ENCODE measurements around the gene SCUBE1.

SCUBE1 gene

DNA sequence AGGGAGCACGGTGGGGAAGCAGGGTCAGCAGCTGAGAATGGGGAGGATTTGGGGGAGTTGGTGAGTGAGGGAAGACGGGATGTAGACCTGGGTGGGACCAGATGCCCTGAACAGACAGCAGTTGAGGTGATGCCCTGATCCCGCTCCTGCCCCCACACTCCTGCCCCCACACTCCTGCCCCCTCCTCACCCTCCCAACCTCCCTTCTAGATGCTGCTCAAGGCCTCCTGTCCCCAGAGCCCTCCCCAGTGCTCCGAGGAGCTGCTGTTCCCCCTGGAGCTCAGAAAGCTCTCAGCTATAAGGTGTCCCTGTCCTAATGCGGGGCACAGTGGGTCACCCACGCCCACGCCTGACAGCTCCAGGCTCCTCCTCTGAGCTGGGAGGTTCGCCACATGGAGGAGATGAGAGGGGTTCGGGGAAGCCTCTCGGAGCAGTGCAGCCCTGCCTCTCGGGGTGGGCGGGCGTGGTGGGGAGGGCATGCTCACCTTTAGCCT is 131.2 kb downstream of the SCUBE1 start:
- in situ Hi-C loops (cut with MboI; ENCODE audit: low pct_unique_long_range_greater_than_20kb, low sequenced_read_pairs) = no loop called here

DNA sequence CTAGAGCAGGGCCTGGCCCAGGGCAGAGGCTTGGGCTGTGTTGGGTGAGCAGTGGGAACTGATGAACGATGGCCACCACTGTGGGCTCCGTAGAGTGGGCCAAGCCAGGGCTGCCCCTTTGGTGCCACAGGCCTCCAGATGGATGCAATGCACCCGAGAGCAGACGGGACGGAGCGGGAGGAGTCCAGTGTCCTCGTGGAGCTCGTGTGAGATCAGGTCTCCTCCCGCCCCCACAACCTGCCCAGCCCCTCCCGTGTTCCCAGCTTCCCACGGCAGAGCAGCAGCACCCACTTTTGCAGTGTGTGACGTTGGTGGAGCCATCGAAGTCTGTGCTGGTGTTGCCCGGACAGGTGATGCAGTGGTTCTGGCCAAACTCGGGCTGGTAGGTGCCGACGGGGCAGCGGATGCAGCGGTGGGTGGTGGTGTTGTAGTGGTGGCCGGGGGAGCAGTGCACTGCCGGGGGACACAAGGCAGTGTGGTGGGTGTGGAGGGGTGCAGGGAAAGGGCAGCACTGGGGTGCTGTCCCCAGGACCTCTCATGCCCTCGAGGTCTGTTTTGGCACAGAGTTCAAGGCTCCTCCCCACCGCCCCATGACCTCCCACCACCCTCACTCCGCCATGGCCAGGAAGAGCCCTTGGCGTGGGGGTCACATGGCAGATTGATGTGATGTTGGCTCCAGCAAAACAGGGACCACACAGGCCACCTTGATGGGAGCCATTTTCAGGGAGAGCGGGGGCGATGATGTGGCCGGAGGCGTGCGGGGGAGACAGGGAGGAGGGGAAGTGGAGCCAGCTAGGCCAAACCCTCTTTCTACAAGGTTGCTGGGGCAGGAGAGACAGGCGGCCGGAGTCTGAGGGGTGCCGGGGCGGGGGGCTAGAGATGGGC is 132.3 kb downstream of the SCUBE1 start:
- in situ Hi-C loops (cut with MboI; ENCODE audit: low pct_unique_long_range_greater_than_20kb, low sequenced_read_pairs) = no loop called here
- no peak for DNase-seq

More for the DNA sequence above, 131.2 kb downstream of the SCUBE1 start:
- DNase-seq = no peak

DNA sequence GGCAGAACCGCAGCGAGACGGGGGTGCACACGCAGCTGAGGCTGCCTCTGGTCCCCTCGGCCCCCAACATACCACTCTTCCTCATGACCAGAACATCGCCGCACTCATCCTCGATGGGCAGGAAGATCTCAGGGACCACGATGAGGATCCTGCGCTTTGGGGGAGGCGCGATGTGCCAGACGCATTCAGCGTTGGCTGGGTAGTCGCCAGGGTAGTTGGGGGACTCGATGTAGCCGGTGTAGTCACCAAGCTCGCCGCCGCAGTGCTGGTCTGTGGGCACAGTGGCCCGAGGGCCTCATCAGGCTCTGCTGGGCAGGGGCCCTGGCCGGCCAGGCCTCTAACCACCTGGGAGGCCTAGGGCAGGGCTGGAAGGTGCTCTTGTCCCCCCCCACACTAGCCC is 133.2 kb downstream of the SCUBE1 start:
- in situ Hi-C loops (cut with MboI; ENCODE audit: low pct_unique_long_range_greater_than_20kb, low sequenced_read_pairs) = no loop called here
- no peak for DNase-seq

GRCh38 chr22:43209523-43209890 is 133.7 kb downstream of the SCUBE1 start:
- in situ Hi-C loops (cut with MboI; ENCODE audit: low pct_unique_long_range_greater_than_20kb, low sequenced_read_pairs) = no loop called here

DNA sequence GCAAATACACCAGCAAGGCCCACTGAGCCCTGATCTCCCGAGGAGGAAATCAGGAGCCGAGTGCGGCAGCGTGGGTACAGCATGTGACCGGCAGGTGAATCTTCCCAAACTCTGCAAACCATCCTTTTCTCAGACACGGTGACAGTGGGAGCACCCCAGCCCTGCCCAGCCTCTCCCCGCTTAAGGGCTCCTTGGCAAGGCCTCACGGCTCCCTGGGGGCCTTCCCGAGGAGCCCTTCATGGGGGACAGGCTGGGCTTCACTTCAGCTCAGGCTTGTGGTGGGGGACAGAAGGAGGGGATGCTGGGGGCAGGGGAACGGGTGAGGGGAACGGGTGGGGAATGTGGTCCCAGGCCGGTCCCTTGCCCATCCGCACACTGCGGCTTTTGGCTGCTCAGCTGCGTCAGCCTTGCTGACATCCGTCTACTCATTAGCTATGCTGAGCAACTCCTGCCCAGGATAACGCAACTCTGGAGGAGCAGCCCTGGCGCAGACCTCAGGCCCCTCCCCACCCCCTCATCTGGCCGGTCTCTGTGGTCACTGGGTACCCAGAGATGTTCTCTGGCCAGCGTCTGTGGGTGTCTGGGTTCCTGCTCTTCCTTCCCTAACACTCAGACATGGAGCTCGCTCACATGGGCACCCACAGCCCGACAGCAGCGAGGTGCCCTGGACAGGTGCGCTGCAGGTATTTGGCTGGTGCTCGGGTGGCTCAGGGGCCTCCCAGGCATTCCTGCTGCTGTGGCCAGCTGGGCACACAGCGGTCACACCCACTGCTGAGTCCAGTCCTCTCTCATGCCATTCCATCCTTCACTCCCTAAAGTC is 134.3 kb downstream of the SCUBE1 start:
- no peak for DNase-seq
- in situ Hi-C loops (cut with MboI; ENCODE audit: low pct_unique_long_range_greater_than_20kb, low sequenced_read_pairs) = no loop called here

More at GRCh38 chr22:43209523-43209890, 133.7 kb downstream of the SCUBE1 start:
- DNase-seq = no peak

GRCh38 chr22:43207849-43208702 is 135.1 kb downstream of the SCUBE1 start:
- in situ Hi-C loops (cut with MboI; ENCODE audit: low pct_unique_long_range_greater_than_20kb, low sequenced_read_pairs) = no loop called here
- no peak for DNase-seq

DNA sequence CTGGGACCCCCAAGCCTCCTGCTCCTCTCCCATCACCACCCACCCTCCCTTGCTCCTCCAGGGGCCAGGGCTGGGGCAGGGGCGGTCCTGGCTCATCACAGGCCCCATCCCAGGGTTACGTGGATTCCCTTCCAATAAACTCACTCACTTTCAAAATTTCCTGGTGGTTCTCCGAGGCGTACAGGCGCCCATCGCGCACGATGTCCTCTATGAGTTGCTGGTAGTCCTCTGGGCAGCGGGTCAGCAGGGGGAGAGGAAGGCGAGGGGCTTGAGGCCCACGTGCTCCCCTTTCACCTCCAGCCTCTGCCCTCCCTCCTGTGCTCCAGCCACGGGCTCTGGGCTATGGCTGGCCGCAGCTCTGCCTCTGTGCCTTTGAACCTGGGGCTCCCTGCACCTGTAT is 135.8 kb downstream of the SCUBE1 start:
- no peak for DNase-seq
- in situ Hi-C loops (cut with MboI; ENCODE audit: low pct_unique_long_range_greater_than_20kb, low sequenced_read_pairs) = no loop called here

GRCh38 chr22:43206509-43207161 is 136.5 kb downstream of the SCUBE1 start:
- in situ Hi-C loops (cut with MboI; ENCODE audit: low pct_unique_long_range_greater_than_20kb, low sequenced_read_pairs) = no loop called here
- no peak for DNase-seq

DNA sequence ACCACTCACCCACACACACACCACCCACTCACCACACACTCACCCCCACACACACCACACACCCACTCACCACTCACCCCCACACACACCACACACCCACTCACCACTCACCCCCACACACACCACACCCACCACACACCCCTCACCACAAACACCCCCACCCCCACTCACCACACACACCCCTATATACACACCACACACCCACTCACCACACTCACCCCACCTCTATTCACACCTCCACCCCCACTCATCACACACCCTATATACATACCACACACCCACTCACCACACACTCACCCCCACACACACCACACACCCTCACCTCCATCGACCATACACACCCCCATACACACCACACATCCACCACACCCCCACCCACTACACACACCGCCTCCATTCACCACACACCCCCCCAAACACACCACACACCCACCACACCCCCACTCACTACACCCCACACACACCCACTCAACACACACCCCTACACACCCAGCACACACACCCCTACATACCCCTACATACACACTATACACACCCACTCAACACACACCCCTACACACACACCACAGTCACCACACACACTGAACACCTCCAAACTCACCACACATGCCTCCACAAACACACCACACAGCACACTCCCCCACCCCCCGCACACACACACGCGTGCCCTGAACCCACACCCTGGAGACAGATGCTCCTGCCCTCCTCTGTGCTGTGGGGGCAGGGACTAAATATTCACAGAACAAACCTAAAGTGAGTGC is 137.2 kb downstream of the SCUBE1 start:
- no peak for DNase-seq
- in situ Hi-C loops (cut with MboI; ENCODE audit: low pct_unique_long_range_greater_than_20kb, low sequenced_read_pairs) = no loop called here

GRCh38 chr22:43205261-43205691 is 137.9 kb downstream of the SCUBE1 start:
- in situ Hi-C loops (cut with MboI; ENCODE audit: low pct_unique_long_range_greater_than_20kb, low sequenced_read_pairs) = no loop called here
- no peak for DNase-seq

GRCh38 chr22:43203471-43203981 is 139.6 kb downstream of the SCUBE1 start:
- in situ Hi-C loops (cut with MboI; ENCODE audit: low pct_unique_long_range_greater_than_20kb, low sequenced_read_pairs) = no loop called here
- no peak for DNase-seq

GRCh38 chr22:43202756-43203410 is 140.3 kb downstream of the SCUBE1 start:
- DNase-seq = no peak
- in situ Hi-C loops (cut with MboI; ENCODE audit: low pct_unique_long_range_greater_than_20kb, low sequenced_read_pairs) = no loop called here

DNA sequence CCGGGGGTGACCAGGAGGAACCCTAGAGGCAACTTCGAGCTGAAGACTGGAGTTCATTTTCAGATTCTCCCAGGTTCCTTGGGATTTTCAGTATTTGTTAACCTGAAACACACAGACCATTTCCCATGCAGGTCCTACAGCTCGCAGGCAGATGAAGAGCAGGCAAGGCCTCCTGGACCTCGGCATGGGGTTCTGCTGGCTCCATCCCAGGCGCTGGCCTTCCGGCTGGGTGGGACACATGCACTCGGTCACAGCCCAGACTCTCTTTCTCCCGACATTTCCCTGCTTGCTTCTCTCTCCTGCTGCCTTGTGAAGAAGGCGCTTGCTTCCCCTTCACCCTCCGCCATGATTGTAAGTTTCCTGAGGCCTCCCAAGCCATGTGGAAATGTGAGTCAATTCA is 140.8 kb downstream of the SCUBE1 start:
- in situ Hi-C loops (cut with MboI; ENCODE audit: low pct_unique_long_range_greater_than_20kb, low sequenced_read_pairs) = no loop called here
- no peak for DNase-seq

- in situ Hi-C loops (cut with MboI; ENCODE audit: low pct_unique_long_range_greater_than_20kb, low sequenced_read_pairs) = no loop called here
- DNase-seq = no peak
These were observed 141.5 kb downstream of the SCUBE1 start for GRCh38 chr22:43201486-43202219.

DNA sequence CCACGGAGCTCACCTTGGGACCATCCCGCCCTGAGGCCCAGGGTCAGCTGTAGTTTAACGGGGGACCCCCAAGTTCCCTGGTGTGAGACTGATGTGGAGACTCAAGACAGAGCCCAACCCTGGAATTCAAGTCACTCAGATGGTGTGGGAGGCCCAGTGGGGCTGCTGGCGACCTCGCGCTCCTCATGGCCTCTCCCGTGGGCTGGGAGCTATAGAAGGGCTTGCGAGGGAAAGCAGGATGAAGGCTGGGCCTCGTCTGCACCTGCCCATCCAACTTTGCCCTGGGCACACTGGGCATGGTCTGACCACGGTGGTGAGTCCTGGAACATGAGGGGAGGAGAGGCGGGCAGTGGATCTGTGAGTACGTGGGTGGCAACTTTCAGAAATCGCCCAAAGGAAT is 142.6 kb downstream of the SCUBE1 start:
- DNase-seq = no peak
- in situ Hi-C loops (cut with MboI; ENCODE audit: low pct_unique_long_range_greater_than_20kb, low sequenced_read_pairs) = no loop called here

- in situ Hi-C loops (cut with MboI; ENCODE audit: low pct_unique_long_range_greater_than_20kb, low sequenced_read_pairs) = no loop called here
- DNase-seq = no peak
These were observed 143.1 kb downstream of the SCUBE1 start for GRCh38 chr22:43200031-43200430.

GRCh38 chr22:43199541-43199940 is 143.6 kb downstream of the SCUBE1 start:
- no peak for DNase-seq
- in situ Hi-C loops (cut with MboI; ENCODE audit: low pct_unique_long_range_greater_than_20kb, low sequenced_read_pairs) = no loop called here
